GM18498 (cell line): ENCODE measurements around the gene GOLT1A.

ENCODE experiments used
- ATAC-seq: cut with Tn5 transposase; IDR thresholded peaks from one replicate; pipeline ENCODE4 v1.9.1; 2021; ENCODE audit warnings: mild to moderate bottlenecking, moderate library complexity; ENCODE audit not compliant: unreplicated experiment

GOLT1A gene

GRCh38 chr1:204213668-204214662 is at the start of gene GOLT1A:
GOLT1A (minus strand) TSS chr1:204213988; CDS start chr1:204213906, 82 bp downstream.
- ATAC-seq = peak; percentile 76

- no peak for ATAC-seq
These were observed 49.6 kb upstream of the GOLT1A start for GRCh38 chr1:204263254-204263910.

DNA sequence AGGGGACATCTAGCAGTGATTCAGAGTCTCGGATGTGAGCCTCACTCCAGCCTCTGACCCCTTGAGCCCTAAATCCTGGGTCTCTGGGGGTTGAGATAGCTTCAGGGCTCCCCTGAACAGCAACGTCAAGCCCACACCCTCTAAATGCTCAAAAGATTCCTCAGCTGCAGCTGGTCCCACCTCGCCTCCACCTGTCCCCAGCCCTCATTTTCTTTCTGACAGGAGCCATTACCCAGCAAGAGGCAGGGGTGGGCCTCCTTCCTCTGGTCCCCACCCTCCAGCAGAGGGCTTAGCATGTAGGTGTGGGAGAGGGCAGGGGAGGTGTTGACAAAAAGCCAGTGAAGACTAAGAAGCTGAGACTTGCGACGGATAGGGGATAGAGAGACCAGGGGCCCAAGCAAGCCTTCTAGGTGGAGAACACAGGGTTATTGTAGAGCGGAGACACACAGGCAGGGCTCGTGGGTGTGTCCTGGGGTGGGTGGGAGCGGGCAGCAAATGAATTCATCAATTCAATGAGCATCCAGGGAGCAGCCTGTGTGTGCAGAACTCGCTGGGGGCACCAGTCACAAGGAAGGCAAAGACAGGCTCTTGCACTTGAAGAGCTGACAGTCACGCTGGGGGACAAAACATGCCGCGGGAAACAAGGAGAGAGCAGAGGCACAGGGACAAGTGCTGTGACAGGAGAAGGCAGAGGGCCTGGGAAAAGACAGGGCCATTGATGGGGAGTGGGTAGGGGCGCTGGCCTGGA is 48.9 kb upstream of the GOLT1A start:
- ATAC-seq = no peak

- ATAC-seq = no peak
These were observed 48.1 kb upstream of the GOLT1A start for GRCh38 chr1:204261746-204262505.

GRCh38 chr1:204261266-204261665 is 47.5 kb upstream of the GOLT1A start:
- no peak for ATAC-seq

GRCh38 chr1:204260601-204261197 is 46.9 kb upstream of the GOLT1A start:
- ATAC-seq = no peak

- ATAC-seq = no peak
These were observed 46.0 kb upstream of the GOLT1A start for GRCh38 chr1:204259782-204260181.

- no peak for ATAC-seq
These were observed 45.4 kb upstream of the GOLT1A start for GRCh38 chr1:204259196-204259595.

DNA sequence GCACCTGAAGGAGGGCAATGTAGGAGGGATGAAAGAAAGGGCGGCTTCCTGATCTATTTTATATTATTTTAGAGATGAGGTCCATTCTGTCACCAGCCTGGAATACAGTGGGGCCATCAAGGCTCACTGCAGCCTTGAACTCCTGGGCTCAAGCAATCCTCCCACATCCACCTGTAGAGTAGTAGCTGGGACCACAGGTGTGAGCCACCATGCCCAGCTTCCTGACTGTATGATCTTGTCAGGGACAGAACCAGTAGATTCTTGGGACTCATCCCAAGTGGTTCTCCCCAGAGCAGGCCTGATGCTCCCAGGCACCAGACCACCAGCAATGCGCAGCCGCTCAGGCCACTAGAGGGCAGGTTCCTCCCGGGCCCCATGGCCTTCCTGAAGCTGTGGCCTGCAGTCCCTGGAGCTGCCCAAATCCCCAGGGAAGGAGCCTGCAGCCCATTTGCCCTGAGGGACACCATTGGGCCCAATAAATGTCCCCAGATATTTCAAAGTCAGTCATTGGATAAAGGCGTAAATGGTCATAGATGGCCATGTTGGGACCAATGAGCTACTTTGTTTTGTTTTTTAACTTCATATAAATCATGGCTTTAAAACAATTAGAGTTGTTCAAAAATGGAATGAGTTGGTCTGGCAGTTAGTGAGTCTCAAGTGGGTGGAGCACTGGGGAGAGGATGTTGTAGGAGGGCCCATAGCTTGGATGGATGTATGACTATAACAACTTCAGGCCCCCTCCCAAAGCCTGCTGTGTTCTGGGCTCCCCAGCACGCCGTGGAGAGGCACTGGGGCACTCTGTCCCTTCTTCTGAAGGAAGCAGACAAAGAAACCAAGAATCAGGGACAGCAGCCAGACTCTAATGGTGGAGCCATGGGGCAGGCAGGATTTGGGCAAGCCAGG is 44.7 kb upstream of the GOLT1A start:
- ATAC-seq = no peak

DNA sequence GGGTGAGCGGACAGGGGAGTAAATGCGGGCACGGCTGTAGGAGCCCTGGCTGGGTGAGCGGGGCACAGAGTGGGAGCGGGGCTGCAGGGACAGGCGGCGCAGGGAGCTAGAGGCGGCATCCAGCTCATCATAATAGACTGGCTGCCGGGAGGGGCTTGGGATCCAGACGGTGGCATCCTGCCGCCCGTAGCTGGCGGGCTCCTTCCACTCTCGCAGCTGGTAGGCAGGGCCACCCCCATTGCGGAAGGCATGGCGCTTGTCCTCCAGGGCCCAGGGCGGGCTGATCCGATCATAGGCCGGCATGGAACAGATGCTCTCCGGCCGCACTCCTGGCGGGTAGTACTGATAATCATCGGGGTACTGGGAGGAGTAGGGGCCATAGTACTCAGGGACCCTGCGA is 43.7 kb upstream of the GOLT1A start:
- ATAC-seq = no peak

- no peak for ATAC-seq
These were observed 42.7 kb upstream of the GOLT1A start for GRCh38 chr1:204256531-204256930.

DNA sequence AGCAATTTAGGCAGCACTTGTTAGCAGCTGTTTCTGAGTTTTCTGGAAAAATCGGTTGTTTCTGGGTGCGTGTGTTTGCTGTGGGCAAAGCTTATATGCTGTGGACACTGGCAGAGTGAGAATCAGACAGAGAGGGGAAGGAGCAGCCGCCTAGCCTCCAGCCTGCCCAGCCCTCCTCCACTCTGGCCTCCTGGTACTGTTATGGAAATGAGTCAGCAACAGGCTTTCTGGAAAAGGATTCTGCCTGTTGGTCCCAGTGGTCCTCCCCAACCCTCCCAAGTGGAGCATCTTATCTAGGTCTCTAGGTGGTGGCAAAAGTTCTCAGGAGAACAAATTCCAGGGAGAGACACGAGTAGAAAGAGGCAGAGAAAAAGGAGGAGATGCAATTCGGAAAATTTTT is 42.2 kb upstream of the GOLT1A start:
- no peak for ATAC-seq

DNA sequence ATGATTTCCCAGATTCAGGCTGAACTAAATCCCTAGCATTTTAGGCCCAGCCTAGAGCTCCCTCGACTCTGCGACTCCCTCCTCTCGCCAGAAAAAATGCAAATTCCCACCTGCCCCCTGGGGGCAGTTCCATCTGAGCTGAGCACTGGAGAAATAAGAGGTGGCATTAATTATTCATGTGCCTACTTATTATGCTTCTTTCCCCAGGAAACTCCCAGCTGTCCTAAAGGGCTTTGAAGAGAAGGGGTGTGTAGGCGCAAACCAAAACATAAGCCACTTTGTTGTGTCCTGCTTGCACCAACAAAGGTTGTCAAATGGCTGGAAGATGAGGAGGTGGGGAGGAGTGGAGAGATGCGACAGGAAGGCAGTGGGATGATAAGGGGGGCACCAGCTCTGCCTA is 41.4 kb upstream of the GOLT1A start:
- ATAC-seq = no peak

DNA sequence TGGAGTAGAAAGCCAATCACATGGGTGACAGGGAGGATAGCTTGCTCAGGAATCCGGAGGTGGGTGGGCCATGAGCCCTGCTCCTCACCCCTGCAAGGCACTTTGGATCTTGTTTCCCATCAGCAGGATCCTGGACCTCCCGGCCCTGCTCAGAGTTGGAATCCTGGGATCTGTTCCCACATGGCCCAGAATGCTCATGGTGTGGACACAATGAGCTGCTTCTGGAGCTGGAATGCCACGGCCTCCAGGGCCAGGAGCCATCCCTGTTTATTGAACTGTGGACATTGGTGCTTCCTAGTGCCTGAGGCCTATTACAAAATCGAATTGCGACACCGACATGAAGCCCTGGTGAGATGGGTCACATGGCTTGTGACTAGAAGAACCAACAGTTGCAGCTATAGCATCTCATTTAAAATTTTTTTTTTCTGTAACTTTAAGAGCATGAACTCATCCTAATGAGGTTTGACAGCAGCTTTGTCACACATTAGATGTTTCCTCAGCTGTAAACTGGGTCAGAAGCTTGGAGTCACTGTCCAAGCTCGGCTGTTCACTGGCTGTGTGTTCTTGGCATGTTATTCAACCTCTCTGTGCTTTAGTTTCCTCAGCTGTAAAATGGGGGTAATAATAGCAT is 40.4 kb upstream of the GOLT1A start:
- ATAC-seq = no peak

DNA sequence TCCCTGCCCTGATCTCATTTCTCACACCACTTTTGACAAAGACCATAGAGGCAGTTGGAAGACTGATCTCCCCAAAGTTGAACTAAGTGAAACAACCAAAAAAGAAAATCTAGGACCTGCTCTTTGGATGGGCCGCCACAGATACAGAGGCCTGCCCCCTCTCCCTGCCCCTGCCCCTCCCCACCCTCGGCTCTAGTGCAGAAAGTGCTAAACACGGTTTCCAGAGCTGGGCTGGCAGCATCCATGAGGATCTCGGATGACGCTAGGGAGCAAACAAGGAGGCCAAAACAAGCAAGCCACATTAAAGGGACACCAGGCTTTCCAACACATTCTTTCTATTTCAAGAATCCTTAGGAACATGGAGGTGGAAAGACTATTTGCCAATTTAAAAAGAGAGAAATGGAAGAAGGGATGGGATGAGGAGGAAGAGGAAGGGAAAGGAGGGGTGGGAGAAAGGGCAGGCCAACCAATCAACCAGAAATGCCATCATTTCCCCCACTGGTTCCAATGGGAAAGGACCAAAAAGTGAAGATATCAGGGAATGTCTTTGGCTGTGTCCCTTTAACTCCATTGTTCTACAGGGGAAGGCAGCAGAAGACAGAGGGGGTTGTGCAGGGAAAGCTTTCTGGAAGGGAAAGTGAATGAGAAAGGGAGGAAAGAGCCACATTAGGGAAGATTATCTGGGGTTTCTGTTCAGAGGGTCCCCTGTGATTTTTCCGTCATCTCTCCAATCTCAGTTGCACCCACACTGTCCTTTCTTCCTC is 38.3 kb upstream of the GOLT1A start:
- no peak for ATAC-seq

DNA sequence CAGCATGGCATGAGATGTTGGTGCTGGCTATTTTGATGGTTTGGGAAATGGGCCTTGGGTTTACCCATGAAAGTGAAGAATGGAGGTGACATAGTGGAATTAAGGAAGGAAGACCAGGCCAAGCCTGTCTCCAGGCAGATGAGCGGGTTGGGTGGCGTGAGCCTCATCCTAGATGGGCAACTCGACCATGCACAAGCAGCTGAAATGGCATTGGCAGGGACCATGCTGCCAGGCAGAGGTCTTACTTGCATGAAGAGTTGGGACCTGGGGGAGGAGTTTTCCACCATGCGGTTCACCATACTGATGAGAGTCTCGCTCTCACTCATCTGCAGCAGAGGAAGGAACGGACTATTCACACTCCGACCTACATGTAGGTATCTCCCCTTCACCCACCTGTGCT is 37.5 kb upstream of the GOLT1A start:
- no peak for ATAC-seq

GRCh38 chr1:204250428-204251030 is 36.7 kb upstream of the GOLT1A start:
- ATAC-seq = no peak
